T-helper 1 cell treated with Interleukin-12 subunit alpha and Interleukin-12 subunit beta and Interleukin-4 antibody, amounts not matched to agents 30 ng/mL and 1 ng/mL, for 36 hours (primary cell): Measurements from ENCODE around the gene NCDN. TPM values are rescaled to one million over a fixed set of nuclear protein-coding genes. Genes with fewer than 3 reads are reported as not detected.

ENCODE experiments used
- intact Hi-C: fragments of 100-400 bp; cut with micrococcal nuclease; formaldehyde crosslinking; loops from one replicate; pipeline ENCODE4 v1.15.1; 2024
- total RNA-seq: library from RNA; stranded (reverse); gene quantifications from 2 replicates; pipeline ENCODE4 v1.2.3, GENCODE V29; 2022

Gene NCDN
- total RNA-seq, 1 donor from 2014 or later, result 70.6 TPM

DNA sequence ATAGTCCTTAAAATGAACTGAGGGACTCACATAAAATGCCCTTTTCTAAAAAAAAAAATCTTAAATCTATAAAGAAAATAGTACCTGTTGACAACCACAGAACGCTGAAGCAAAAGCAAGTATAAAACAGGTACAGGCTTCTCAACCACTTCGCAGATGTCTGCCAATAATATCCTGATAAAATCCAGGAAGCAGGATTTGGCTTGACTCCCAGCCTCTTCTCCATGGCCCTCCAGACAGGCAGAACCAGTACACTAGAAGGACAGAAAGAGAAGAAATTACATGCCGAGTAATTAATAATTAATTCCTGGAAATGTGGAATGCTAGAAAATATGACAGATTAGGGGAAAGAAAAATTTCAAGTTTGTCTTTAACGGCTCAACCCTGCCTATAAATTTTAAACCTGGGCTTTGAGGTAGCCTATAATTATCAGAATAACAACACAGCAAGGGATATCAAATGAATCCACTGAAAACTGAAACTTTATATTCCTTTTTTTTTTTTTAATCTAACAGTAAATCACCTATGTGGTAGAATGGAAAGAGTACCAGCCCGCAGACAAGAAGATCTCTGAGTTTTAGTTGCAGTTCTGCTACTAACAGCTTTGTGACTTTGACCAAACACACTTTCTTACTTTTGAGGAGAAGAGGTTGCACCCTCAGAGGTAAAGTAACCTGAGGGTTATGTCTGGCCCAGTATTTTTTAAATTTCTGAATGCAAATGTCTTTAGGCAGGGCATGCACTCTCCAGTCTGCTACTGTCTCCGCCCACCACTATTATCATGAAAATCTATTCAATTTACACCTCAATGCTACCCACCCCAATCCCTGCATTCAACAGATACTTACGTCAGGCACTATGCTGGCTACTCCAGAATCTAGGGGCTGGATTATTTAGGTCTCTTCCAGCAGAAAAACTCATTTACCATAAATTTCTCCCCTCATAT, 3.1 kb upstream of the NCDN start:
- intact Hi-C loops, result loop anchor here (5.0 kb wide), 1 partner anchor 522 kb away; the partner anchor contains the start of gene ZMYM6

DNA sequence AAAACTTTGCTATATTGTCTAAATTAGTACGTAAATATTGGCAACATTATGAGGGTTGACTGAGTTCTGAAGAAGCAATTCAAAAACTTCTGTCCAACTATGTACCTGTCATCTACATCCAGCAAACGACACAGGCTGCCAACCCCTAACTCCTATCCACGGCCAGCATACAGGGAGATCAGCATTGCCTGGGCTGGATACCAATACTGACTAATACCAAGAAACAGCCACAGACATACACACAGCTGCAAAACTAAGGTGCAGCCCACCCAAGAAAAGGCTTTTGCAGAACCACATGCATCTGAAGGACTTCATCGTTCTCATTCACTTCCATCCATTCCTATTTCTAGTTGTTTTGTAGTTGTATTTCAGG, 2.4 kb upstream of the NCDN start:
- intact Hi-C loops, result loop anchor here (5.0 kb wide), 1 partner anchor 523 kb away; the partner anchor contains the start of gene ZMYM6

DNA sequence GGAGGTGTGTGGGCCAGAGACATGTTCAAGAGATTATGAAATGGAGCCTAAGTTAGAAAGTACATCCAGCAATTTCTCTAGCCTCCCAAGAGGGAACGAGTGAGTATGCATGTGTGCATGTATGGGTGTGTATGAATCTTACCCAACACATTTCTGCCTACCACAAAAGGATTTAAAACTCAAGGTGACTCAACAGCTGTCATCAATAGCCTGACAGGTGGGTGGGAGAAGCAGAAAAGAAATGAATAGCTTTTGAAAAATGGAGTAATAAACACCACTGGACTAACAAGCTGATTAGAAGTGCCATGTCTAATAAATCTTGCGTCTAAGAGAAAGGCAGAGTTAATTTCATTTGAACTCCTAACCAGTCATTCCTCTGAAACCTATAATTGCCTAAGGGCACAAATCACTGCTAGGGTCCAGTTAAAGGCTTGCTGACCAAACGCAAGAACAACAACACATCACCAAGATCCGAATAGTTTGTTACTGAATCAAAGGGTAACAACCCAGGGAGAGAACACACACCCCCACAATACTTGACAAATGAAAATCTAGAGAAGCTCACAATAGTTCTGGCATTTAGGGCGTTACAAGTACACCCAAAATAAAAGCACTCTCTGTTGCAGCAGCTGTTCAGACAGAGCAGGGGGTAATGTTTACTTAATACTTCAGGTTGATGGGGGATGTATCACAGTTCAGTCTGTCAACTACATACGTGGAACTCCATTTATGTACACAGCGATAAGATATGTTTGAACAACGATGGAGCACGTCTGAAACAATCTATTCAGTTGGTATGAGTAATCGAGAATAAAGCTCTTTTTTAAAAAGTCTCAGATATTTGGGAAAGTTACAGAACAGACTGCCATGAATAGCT, 1.8 kb upstream of the NCDN start:
- intact Hi-C loops, result loop anchor here (2.0 to 5.0 kb wide), 4 partner anchors 287 to 524 kb away; partner anchors contain the start of genes AGO3, ZMYM4 and ZMYM6

DNA sequence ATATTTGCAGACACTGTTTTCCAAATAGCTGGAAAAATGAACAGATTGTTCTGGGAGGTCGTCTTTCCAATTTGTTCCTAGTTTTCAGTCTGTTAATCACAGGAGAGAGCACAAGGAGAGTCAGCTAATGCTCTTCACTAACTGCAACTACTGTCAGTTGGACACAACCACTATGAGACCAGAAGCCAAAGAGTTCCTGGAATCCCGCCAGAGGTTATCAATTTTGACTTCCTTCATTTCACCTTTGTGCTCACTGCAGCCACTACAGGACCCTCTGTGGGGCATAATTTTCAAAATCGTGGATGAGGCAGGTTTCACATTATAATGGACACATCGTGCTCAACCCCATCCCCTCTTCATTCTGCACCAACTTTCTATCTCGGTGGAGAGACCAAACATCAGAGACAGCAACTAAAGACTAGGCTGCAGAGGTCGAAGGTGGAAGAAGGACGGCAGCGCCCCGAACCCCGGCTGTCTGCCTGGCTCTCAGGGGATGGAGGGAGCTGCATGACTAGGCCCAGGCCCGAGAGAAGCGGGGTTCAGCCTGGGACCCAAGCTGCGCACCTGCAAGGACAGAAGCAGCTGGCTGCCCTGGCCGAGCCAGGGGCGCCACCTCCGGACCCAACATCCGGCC, 998 bp upstream of the NCDN start:
- intact Hi-C loops, result loop anchor here (1.0 to 5.0 kb wide), 9 partner anchors 50 to 908 kb away; partner anchors contain the start of genes AGO3, MRPS15, ZMYM4 and ZMYM6

DNA sequence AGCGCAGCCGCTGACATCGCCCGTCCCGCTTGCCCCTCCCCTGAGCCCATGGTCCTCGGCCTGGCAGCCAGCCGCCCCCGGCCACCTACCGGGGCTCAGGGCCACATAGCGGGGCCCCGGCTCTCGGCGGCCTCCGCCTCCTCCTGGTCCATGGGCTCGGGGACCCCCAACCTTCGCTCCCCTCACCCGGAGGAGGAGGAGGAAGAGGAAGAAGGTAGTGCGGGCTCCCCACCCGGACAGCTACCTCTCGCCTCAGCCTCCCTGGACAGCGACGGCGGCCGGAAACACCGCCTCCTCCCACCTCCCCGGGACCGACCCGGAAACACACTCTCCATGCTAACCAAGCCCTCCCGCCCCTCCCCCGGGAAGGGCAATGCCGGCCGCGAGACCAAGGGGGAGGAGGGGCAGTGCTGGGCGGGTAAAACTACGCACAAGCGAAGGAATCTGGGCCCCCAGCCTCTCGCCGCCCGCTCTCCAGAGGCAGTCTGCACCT, 435 bp upstream of the NCDN start, which contains the start of gene KIAA0319L:
Gene KIAA0319L, minus strand, starts transcription at position 286 of the 493 bp plus-strand sequence. CDS start 2,912 bp downstream, outside the sequence.
- intact Hi-C loops, result loop anchor here (1.0 to 5.0 kb wide), 9 partner anchors 51 to 907 kb away; partner anchors contain the start of genes AGO3, MRPS15, ZMYM4 and ZMYM6

DNA sequence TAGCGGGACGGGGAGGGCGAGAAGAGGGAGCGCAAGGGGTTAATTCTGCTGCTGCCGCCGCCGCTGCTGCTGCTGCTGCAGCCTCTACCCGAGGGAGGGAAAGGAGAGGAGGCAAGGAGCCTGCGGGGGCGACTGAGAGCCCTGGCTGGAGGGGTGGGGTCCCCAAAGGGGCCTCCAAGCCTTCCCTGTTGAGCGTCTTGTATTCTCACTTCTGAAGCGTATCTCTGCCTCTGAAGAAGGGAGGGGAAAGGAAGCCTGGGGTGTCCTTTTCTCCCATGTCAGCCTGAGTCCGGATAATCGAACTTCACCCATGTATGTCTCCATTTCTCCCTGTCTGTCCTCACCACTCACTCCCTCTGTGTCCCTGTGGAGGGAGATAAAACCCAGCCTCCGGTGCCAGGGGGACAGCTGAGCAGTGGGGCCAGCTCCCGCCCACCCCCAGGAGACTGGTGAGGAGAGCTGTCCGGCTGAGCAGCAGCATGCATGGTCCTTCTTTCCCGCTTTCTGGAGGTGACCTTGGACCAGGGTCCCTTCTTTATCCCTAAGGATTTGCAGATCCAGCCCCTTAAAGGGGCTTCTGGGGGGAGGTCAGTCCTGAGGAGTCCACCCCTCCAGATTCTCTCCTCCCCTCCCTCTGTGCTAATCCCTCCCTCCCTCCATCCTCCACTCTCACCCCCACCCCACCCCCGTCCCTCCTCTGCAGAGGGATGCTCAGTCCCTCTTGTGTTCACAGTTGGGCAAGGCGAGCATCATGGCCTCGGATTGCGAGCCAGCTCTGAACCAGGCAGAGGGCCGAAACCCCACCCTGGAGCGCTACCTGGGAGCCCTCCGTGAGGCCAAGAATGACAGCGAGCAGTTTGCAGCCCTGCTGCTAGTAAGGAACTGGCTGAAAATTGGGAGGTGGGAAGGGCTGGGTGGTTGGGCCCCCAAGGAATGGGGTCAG, 1.0 kb downstream of the NCDN start:
- intact Hi-C loops, result loop anchor here (2.0 to 5.0 kb wide), 2 partner anchors 82 to 526 kb away; partner anchors contain the start of genes PSMB2 and ZMYM6

DNA sequence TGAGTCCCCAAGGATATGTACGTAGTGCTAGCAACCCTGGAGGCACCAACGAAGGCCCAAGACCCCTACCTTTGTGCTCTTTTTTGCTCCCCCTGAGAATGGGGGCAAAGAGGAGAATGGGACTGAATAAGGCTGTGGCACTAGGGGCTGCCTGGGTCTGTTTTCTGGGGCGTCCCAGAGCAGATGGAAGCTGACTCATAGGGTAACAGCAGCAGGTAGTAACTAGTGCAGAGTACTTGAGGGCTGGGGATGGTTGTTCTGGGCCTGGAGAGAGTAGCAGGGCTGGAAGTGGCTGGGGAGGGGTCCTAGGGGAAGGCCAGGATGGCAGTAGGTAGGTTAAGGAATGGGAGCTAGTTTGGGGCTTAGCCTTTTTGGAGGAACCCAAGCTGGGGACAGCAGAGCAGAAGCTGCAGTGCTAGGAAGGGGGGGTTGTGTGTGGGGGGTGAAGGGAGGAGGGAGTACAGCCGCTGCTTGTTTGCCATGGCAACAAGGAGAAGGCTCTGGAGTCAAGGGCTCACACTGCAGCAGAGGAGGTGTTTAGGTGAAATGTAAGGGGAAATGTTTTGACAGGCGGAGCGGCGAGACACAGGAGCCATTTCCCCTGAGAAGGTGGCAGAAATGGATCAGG, 1.8 kb downstream of the NCDN start:
- intact Hi-C loops, result loop anchor here (2.0 to 5.0 kb wide), 2 partner anchors 81 to 527 kb away; partner anchors contain the start of genes PSMB2 and ZMYM6

DNA sequence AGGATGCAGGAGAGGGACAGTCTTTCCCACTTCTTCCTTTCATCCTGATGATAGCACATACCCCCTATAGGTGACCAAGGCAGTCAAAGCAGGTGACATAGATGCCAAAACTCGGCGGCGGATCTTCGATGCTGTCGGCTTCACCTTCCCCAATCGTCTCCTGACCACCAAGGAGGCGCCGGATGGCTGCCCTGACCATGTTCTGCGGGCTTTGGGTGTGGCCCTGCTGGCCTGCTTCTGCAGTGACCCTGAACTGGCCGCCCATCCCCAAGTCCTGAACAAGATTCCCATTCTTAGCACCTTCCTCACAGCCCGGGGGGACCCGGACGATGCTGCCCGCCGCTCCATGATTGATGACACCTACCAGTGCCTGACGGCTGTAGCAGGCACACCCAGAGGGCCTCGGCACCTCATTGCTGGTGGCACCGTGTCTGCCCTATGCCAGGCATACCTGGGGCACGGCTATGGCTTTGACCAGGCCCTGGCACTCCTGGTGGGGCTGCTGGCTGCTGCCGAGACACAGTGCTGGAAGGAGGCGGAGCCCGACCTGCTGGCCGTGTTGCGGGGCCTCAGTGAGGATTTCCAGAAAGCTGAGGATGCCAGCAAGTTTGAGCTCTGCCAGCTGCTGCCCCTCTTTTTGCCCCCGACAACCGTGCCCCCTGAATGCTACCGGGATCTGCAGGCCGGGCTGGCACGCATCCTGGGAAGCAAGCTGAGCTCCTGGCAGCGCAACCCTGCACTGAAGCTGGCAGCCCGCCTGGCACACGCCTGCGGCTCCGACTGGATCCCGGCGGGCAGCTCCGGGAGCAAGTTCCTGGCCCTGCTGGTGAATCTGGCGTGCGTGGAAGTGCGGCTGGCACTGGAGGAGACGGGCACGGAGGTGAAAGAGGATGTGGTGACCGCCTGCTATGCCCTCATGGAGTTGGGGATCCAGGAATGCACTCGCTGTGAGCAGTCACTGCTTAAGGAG, 2.9 kb downstream of the NCDN start:
- intact Hi-C loops, result no loop called here

DNA sequence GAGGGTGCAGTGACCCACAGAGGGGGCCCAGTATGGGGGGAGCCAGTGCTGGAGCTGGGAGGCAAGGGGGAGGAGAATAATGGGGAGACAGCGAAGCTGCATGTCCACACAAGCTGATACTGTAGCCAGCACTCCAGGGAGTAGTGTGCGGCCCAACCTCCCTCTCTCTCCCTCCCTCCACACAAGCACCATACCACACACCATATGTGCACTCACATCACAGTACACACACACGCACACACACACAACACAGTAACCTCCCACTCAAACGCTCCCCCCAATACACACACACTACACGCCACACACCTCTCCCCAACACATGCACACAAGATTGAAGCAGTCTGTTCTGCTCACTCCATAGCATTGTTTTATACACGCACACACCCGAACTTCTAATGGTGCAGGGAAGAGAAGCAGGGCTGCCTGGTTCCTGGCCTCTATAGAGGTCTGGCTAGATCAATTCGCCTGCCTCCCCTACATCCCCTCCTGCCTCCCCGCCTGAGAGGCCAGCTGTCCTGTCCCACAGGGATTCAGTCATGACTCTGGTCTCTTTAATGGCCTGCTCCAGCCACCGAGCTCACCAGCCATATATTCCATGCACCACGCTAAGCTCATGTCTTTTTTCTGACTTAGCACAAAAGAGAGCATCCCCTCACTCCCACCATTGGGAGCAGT, 3.8 kb downstream of the NCDN start:
- intact Hi-C loops, result no loop called here

DNA sequence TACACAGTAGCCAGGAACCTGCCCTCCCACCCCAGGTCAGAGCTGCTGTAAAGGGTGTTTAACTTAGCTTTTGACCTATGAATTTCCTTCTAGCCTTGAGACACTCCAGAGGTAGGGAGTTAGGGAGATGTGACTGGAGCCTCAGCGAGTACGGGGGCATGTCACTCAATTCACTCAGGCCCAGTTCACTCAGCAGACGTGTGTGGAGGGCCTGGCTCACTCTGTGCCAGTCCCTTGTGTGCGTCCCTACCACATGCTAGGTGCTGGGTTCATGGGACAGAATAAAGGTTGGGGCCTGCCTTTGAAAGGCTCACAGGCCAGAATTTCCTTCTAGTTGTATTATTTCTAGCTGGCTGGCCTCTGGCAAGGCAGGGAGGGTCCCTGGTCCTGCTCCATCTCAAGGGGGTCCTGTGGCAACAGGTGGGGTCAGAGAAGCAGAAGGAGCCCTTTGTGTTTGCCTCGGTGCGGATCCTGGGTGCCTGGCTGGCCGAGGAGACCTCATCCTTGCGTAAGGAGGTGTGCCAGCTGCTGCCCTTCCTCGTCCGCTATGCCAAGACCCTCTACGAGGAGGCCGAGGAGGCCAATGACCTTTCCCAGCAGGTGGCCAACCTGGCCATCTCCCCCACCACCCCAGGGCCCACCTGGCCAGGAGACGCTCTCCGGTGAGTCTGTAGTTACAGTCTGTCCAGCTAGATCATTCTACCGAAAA, 4.5 kb downstream of the NCDN start:
- intact Hi-C loops, result no loop called here

DNA sequence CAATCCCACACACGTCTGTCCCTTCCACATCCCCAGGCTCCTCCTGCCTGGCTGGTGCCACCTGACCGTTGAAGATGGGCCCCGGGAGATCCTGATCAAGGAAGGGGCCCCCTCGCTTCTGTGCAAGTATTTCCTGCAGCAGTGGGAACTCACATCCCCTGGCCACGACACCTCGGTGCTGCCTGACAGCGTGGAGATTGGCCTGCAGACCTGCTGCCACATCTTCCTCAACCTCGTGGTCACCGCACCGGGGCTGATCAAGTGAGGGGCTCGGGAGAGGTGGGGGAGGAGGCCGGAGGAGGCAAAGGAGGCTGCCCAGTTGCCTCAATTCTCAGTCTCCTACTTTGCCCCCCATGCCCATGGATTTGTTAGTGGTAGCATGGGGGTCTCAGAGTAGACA, 5.6 kb downstream of the NCDN start:
- intact Hi-C loops, result no loop called here

DNA sequence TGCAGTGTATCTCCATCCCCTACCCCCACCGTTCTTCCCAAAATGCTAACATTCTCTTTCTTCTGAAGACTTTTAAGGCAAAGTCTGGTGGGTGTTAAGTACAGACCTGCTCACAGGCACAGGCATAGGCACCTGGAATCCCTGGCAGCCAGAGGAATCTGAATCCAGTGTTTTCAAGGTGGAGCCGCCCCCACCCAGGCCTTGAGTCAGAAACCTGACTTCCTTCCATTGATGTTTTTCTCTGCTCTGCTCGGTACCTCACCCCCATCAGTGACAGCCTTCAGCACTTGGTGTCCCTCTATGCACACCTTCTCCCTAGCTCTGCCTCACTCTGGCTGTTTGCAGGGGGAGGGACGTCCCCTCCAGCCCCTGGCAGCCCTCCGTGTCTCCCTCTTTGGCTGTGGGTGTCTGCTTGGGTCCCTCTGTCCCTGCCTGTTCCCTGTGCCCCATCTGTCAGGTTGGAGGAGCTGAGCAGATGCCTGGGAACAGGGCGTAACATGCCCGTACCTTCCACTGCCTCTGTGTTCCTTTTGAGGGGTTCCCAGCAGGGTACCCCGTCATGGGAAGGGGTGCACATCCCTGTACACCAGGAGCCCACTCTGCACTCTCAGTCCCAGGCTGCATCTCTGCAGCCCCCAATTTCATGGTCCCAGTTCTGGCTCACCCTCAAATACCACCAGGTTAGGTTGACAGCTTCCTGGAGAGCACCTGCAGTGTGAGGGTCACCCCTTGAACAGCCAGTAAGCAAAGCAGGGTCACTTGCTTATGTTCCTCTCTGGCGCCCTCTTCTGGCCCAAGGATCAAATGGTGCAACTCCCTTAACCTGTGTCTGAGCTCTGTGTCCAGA, 6.7 kb downstream of the NCDN start:
- intact Hi-C loops, result loop anchor here (1.0 kb wide), 3 partner anchors 113 to 712 kb away; no protein-coding TSS in a partner anchor

DNA sequence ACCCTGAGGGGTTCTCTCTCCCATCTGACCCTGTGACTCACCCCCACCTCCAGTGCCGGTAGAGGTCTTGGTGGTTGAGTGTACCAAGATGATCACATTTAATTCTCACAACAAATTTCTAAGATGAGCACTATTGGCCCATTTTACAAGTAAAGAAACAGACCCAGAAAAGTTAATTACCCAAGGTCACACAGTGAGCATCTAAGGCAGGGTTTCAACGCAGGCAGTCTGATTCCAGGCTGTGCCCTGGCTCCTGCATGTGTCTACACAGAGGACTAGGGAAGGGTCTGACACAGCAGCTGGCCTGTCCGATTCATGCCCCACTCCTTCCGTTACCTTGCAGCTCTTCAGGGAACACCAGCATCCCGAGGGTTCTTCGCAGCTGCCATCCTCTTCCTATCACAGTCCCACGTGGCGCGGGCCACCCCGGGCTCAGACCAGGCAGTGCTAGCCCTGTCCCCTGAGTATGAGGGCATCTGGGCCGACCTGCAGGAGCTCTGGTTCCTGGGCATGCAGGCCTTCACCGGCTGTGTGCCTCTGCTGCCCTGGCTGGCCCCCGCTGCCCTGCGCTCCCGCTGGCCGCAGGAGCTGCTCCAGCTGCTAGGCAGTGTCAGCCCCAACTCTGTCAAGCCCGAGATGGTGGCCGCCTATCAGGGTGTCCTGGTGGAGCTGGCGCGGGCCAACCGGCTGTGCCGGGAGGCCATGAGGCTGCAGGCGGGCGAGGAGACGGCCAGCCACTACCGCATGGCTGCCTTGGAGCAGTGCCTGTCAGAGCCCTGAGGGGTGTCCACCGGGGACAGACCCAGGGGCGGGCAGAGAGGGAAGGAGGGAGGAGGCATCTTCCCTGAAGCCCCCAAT, 7.5 kb downstream of the NCDN start:
- intact Hi-C loops, result loop anchor here (1.0 kb wide), 3 partner anchors 114 to 713 kb away; no protein-coding TSS in a partner anchor

DNA sequence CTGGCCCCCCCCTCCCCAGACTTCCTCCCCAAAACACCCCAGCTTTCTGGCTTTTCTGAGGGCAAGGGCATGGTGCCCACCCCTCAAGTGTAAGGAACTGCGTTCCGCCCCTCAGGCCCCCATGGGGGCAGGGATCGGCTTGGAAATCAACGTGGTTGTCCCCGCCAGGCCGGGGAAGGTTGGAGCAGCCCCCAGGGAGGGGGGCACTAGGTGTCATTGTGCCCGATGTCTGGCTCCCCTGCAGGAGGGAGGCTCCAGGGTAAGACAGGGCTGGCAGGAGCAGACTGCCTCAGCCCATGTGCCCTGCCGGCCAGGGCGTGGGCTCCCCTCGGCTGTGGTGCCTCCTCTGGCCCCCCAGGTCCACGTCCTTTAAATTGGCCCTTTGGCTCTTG, 8.1 kb downstream of the NCDN start:
- intact Hi-C loops, result no loop called here
